ENCODE data around the gene ST6GALNAC2.

Gene ST6GALNAC2

GRCh38 chr17:76586741-76587487 is 1.3 kb upstream of the ST6GALNAC2 start:
- Histone ChIP-seq H3K9ac (no peak overlapping the region), H3K36me3 (ENCODE audit: insufficient read depth) (no peaks in the 10 kb centered on the region), H3K27ac (no peak overlapping the region), H3K4me2 (no peak overlapping the region), H4K20me1 (ENCODE audit: insufficient read depth) (no peaks in the 10 kb centered on the region), H2AFZ (ENCODE audit: low read depth) (no peak overlapping the region), H3K4me1 (ENCODE audit: low read depth, poor library complexity, severe bottlenecking) (no peaks in the 10 kb centered on the region), H3K79me2 (ENCODE audit: insufficient read depth, low read depth) (no peaks in the 10 kb centered on the region), H3K4me3 (IDR thresholded peaks at IDR 0.05; ENCODE audit: insufficient read depth, low read depth, low read length) (no peak overlapping the region), H3K27me3 (ENCODE audit: insufficient read depth, low read depth) (no peaks in the 10 kb centered on the region; the same call in 1 of the 2 replicates)
- no peak for TF ChIP-seq CTCF (conservative IDR thresholded peaks at IDR 0.05; ENCODE audit: low read depth, low read length)

- Histone ChIP-seq H3K27me3 (ENCODE audit: insufficient read depth, low read depth) (no peaks in the 10 kb centered on the region; the same call in 1 of the 2 replicates), H3K9ac (no peak overlapping the region), H4K20me1 (ENCODE audit: insufficient read depth) (no peaks in the 10 kb centered on the region), H3K36me3 (ENCODE audit: insufficient read depth) (no peaks in the 10 kb centered on the region), H3K27ac (no peak overlapping the region), H2AFZ (ENCODE audit: low read depth) (no peak overlapping the region), H3K4me1 (ENCODE audit: low read depth, poor library complexity, severe bottlenecking) (no peaks in the 10 kb centered on the region), H3K4me3 (IDR thresholded peaks at IDR 0.05; ENCODE audit: insufficient read depth, low read depth, low read length) (no peak overlapping the region), H3K79me2 (ENCODE audit: insufficient read depth, low read depth) (no peaks in the 10 kb centered on the region), H3K4me2 (no peak overlapping the region)
- no peak for TF ChIP-seq CTCF (conservative IDR thresholded peaks at IDR 0.05; ENCODE audit: low read depth, low read length)
Measured at GRCh38 chr17:76585033-76585648, 519 bp downstream of the ST6GALNAC2 start.

DNA sequence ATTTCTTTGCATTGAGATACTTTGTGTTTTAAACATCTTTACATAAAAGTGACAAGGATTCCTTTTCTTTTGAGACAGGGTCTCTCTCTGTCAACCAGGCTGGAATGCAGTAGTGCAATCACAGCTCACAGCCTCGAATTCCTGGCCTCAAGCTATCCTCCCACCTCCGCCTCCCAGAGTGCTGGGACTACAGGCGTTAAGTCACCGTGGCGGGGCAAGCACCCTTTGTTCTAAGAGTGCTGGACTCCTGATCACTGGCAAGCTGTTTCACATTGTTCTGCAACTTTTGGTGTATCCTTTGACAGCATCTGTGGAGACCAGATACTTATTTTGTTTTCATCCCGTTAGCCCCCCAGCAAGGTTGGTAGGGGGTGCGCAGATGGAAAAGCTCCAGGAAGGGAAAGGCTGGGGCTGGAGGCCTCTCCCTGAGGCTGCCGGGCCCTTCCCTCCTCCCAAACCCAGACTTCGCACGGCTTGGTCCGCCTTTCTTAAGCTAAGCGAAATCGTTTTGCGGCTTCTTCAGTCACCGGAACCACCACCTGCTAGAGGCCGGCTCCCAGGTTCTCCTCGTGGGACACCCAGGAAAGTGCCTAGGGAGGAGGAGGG is 1.1 kb downstream of the ST6GALNAC2 start:
- Histone ChIP-seq H3K4me3 (IDR thresholded peaks at IDR 0.05; ENCODE audit: insufficient read depth, low read depth, low read length) (no peak overlapping the region), H3K27ac (no peak overlapping the region), H2AFZ (ENCODE audit: low read depth) (no peak overlapping the region), H3K9ac (no peak overlapping the region), H3K79me2 (ENCODE audit: insufficient read depth, low read depth) (no peaks in the 10 kb centered on the region), H3K4me1 (ENCODE audit: low read depth, poor library complexity, severe bottlenecking) (no peaks in the 10 kb centered on the region), H3K27me3 (ENCODE audit: insufficient read depth, low read depth) (no peaks in the 10 kb centered on the region; the same call in 1 of the 2 replicates), H3K4me2 (no peak overlapping the region), H3K36me3 (ENCODE audit: insufficient read depth) (no peaks in the 10 kb centered on the region), H4K20me1 (ENCODE audit: insufficient read depth) (no peaks in the 10 kb centered on the region)
- no peak for TF ChIP-seq CTCF (conservative IDR thresholded peaks at IDR 0.05; ENCODE audit: low read depth, low read length)

GRCh38 chr17:76582660-76583059 is 3.0 kb downstream of the ST6GALNAC2 start:
- Histone ChIP-seq H3K27ac (no peak overlapping the region), H3K36me3 (ENCODE audit: insufficient read depth) (no peaks in the 10 kb centered on the region), H3K9ac (no peak overlapping the region), H3K4me1 (ENCODE audit: low read depth, poor library complexity, severe bottlenecking) (no peaks in the 10 kb centered on the region), H2AFZ (ENCODE audit: low read depth) (no peak overlapping the region), H3K27me3 (ENCODE audit: insufficient read depth, low read depth) (no peaks in the 10 kb centered on the region), H3K79me2 (ENCODE audit: insufficient read depth, low read depth) (no peaks in the 10 kb centered on the region), H3K4me3 (IDR thresholded peaks at IDR 0.05; ENCODE audit: insufficient read depth, low read depth, low read length) (no peak overlapping the region), H3K4me2 (no peak overlapping the region), H4K20me1 (ENCODE audit: insufficient read depth) (no peaks in the 10 kb centered on the region)
- TF ChIP-seq CTCF (conservative IDR thresholded peaks at IDR 0.05; ENCODE audit: low read depth, low read length): no peak
